ENCODE measurements around the gene GRIA1. TPM values are rescaled to one million over a fixed set of nuclear protein-coding genes. Genes with fewer than 3 reads are reported as not detected.

Gene GRIA1
- total RNA-seq, 4 donors from 2014 or later = 0.12 to 0.19 TPM; not detected in 2

DNA sequence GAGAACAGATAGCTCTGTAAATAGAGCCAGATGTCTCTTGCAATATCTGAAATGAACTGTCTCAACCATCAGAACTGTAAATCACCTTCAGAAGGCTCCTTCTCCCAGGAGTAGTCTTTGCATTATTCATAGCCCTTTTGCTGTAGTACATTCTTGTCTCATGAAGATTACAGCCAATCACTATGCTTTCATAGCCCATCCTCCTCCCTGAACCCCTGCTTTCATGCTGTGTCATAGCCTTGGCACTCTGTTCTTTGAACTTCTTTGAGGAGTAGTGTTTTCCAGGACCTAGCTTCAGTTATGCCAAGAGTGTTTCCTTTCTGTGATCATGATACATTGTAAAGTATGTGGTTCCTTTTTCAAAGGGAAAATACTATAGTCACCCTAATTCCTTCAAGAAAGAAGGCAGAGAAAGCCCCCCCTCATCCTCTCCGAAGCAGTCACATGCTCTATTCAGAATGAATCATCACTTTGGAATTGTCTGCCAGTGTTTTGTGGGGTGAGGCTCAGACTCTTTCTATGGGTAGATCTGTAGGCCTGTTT is 61.1 kb downstream of the GRIA1 start:
- 0% methylated on average over 1 of the region's 1 CpG for WGBS, 2 donors
- intact Hi-C loops (cut with DNase I) = no loop called here
- Histone ChIP-seq H3K9me3 (no peaks in the 10 kb centered on the region), H3K4me3 (no peak overlapping the region), H3K27ac (peak overlapping the region in 1 of 4 donors; percentile 19), H3K36me3 (no peaks in the 10 kb centered on the region), H3K27me3 (no peaks in the 10 kb centered on the region), H3K4me1 (peaks cover 0 to 11% (median 0%) of the 10 kb centered on the region in 3 donors)
- TF ChIP-seq, protein P1, sequence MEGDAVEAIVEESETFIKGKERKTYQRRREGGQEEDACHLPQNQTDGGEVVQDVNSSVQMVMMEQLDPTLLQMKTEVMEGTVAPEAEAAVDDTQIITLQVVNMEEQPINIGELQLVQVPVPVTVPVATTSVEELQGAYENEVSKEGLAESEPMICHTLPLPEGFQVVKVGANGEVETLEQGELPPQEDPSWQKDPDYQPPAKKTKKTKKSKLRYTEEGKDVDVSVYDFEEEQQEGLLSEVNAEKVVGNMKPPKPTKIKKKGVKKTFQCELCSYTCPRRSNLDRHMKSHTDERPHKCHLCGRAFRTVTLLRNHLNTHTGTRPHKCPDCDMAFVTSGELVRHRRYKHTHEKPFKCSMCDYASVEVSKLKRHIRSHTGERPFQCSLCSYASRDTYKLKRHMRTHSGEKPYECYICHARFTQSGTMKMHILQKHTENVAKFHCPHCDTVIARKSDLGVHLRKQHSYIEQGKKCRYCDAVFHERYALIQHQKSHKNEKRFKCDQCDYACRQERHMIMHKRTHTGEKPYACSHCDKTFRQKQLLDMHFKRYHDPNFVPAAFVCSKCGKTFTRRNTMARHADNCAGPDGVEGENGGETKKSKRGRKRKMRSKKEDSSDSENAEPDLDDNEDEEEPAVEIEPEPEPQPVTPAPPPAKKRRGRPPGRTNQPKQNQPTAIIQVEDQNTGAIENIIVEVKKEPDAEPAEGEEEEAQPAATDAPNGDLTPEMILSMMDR (IDR thresholded peaks at IDR 0.05) = no peak
- TF ChIP-seq POLR2A (IDR thresholded peaks at IDR 0.05) = no peak
- no peak for DNase-seq

DNA sequence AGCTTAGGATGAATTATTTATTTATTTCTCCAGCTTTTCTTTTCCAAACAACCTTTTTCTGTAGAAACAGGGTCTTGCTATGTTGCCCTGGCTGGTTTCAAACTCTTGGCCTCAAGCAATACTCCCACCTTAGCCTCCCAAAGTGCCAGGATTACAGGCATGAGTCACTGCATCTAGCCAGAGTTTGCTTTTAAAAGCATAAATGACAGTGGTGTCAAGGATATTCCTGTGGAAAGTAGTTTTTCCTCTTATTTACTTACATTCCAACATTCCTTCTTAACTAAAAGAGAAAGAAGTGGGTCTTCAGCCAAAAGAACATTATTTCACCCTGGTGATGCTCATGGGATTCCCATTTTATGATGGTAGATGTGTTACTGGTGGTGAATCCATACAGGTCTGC is 62.4 kb downstream of the GRIA1 start:
- intact Hi-C loops (cut with DNase I) = no loop called here
- no peak for TF ChIP-seq POLR2A (IDR thresholded peaks at IDR 0.05)
- TF ChIP-seq, protein P1 (IDR thresholded peaks at IDR 0.05) = no peak
- no peak overlapping the region for H3K27ac ChIP-seq
- H3K4me1 ChIP-seq = peaks cover 0 to 11% (median 0%) of the 10 kb centered on the region in 3 donors
- no peaks in the 10 kb centered on the region for H3K36me3 ChIP-seq
- no peak overlapping the region for H3K4me3 ChIP-seq
- no peak for DNase-seq
- H3K9me3 ChIP-seq = no peaks in the 10 kb centered on the region
- no peaks in the 10 kb centered on the region for H3K27me3 ChIP-seq

DNA sequence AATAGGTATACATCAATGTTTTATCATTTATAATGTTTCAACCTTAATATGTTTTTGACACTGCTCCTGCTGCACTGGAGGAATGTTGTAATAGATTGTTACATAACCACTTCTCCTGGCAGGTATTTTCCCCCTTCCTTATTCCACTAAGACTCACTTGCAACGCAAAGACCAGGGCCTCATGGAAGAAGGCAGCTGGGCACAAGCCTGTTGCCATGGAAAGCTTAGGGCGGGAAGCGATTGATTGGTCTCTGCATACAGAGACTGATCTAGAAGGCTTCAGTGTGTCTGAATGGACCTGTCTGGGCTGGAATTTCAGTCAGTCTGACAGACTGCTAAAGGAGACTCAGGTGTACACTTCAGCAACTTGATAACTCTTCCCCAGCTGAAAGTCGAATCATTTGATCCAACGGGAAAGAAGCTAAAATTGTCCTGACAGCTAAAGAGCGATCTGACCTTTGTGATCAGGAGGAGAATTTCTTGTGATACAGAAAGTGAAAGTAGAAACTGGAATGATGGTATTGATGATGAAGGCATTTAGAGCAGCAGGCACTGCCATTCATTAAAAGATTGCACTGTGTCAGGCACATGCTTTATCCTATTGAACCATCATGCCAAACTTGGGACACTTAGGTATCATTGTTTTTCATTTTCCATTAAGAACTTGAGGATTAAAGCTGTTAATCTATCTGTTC is 65.1 kb downstream of the GRIA1 start:
- Histone ChIP-seq H3K9me3 (no peaks in the 10 kb centered on the region), H3K27me3 (no peaks in the 10 kb centered on the region), H3K36me3 (no peaks in the 10 kb centered on the region), H3K27ac (no peak overlapping the region), H3K4me1 (peaks cover 0 to 11% (median 0%) of the 10 kb centered on the region in 3 donors), H3K4me3 (peak overlapping the region in 1 of 4 donors; percentile 5)
- no peak for TF ChIP-seq POLR2A (IDR thresholded peaks at IDR 0.05)
- TF ChIP-seq, protein P1 (IDR thresholded peaks at IDR 0.05) = no peak
- 28 to 36% methylated on average over 6 of the region's 6 CpGs for WGBS, 2 donors
- intact Hi-C loops (cut with DNase I) = no loop called here
- DNase-seq = no peak

DNA sequence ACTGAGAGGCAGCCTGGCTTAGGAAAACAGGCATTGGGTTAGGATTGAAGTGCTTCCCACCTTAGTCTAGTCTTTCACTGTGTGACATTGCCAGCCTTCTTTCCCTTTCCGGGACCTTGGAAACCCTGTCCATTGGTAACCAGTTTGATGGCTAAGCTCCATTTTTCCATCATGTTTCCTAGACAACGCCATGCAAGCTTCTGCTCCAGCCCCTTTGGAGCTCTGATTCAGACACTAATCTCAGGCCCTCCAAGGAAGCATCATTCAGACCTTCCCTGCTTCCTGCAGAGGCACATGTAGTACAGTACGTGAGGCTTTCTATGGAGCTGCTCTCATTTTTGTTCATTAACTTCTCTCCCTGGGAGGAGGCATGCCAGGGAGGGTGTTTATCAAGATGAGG is 68.5 kb downstream of the GRIA1 start:
- TF ChIP-seq, protein P1 (IDR thresholded peaks at IDR 0.05) = no peak
- no peak for TF ChIP-seq POLR2A (IDR thresholded peaks at IDR 0.05)
- no peak for DNase-seq
- intact Hi-C loops (cut with DNase I) = no loop called here
- WGBS, 2 donors = 73 to 80% methylated on average over 3 of the region's 3 CpGs
- H3K27ac ChIP-seq = no peak overlapping the region
- H3K4me1 ChIP-seq = no peaks in the 10 kb centered on the region
- no peaks in the 10 kb centered on the region for H3K36me3 ChIP-seq
- no peaks in the 10 kb centered on the region for H3K9me3 ChIP-seq
- no peaks in the 10 kb centered on the region for H3K27me3 ChIP-seq
- H3K4me3 ChIP-seq = no peak overlapping the region

DNA sequence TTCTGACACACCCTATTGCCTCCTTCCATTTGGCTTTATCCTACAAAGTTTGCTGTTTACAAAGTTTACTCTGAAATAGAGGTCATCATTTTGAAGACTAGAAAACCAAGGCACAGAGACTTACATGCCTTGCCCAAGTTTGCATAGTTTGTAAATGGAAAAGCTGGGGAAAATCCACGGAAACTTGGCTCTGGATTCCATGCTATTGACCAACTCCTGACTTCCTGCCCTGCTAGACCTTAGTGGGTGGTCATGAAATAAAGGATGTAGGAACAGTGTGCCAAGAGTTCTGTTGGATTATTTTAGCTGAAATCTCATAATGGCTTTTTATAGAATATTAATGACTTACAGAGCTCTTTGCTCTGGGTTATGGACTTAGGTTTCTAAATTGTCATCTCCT is 69.5 kb downstream of the GRIA1 start:
- intact Hi-C loops (cut with DNase I) = no loop called here
- TF ChIP-seq, protein P1 (IDR thresholded peaks at IDR 0.05) = no peak
- no peak for TF ChIP-seq POLR2A (IDR thresholded peaks at IDR 0.05)
- H3K27ac ChIP-seq = no peak overlapping the region
- 27 to 50% methylated on average over 1 of the region's 1 CpG for WGBS, 2 donors
- no peaks in the 10 kb centered on the region for H3K4me1 ChIP-seq
- H3K4me3 ChIP-seq = no peak overlapping the region
- H3K36me3 ChIP-seq = no peaks in the 10 kb centered on the region
- H3K27me3 ChIP-seq = no peaks in the 10 kb centered on the region
- no peak for DNase-seq
- no peaks in the 10 kb centered on the region for H3K9me3 ChIP-seq
